GM23338 (cell line): ENCODE measurements around the gene DTNBP1. TPM values are rescaled to one million over a fixed set of nuclear protein-coding genes. Genes with fewer than 3 reads are reported as not detected.

ENCODE experiments used
- ATAC-seq: fragments of 200-7000 bp; cut with Tn5 transposase; 3 replicates; pipeline ENCODE4 v1.9.1; 2020
- DNase-seq: peaks from one replicate; pipeline ENCODE4 v3.0.0-alpha.2; 2015; ENCODE audit warnings: low spot score
- H2AFZ ChIP-seq: fragments of 200-600 bp; sonication (generic); 2 replicates; pipeline ENCODE4 v1.8.0; 2016; ENCODE audit warnings: antibody characterized with exemption, mild to moderate bottlenecking, moderate library complexity
- H3F3A ChIP-seq: fragments of 200-600 bp; sonication (generic); replicated peaks from 2 replicates; pipeline ENCODE4 v1.8.0; 2017; ENCODE audit warnings: antibody characterized with exemption, mixed run types, low read depth
- H3K27ac ChIP-seq: fragments of 200-600 bp; sonication (generic); 2 replicates; pipeline ENCODE4 v1.6.1; 2016; ENCODE audit warnings: low read depth
- H3K27me3 ChIP-seq: fragments of 200-600 bp; sonication (generic); 2 replicates; pipeline ENCODE4 v1.8.0; 2016; ENCODE audit warnings: mild to moderate bottlenecking, mixed run types, moderate library complexity; ENCODE audit not compliant: insufficient read depth
- H3K36me3 ChIP-seq: fragments of 200-600 bp; sonication (generic); 2 replicates; pipeline ENCODE4 v1.8.0; 2016; ENCODE audit warnings: mild to moderate bottlenecking; ENCODE audit not compliant: insufficient read depth
- H3K4me1 ChIP-seq: fragments of 200-600 bp; sonication (generic); 2 replicates; pipeline ENCODE4 v1.8.0; 2016; ENCODE audit warnings: mild to moderate bottlenecking, moderate library complexity; ENCODE audit not compliant: insufficient read depth
- H3K4me2 ChIP-seq: fragments of 200-600 bp; sonication (generic); 2 replicates; pipeline ENCODE4 v1.7.1; 2017; ENCODE audit warnings: mixed run types
- H3K4me3 ChIP-seq: fragments of 200-600 bp; sonication (generic); 2 replicates; pipeline ENCODE4 v1.6.1; 2016; ENCODE audit warnings: mixed run types
- H3K79me2 ChIP-seq: fragments of 200-600 bp; sonication (generic); replicated peaks from 2 replicates; pipeline ENCODE4 v1.8.0; 2017; ENCODE audit warnings: mild to moderate bottlenecking; ENCODE audit not compliant: insufficient read depth
- H3K9me2 ChIP-seq: fragments of 200-600 bp; sonication (generic); 2 replicates; pipeline ENCODE4 v1.8.0; 2017; ENCODE audit not compliant: insufficient read depth
- H4K20me1 ChIP-seq: fragments of 200-600 bp; sonication (generic); replicated peaks from 2 replicates; pipeline ENCODE4 v1.8.0; 2017; ENCODE audit warnings: mild to moderate bottlenecking; ENCODE audit not compliant: insufficient read depth
- H3K27ac Mint-ChIP-seq: 2 replicates; pipeline ENCODE4 v1.8.0; 2020; ENCODE audit warnings: inconsistent platforms, mild to moderate bottlenecking, moderate library complexity, mixed read lengths
- H3K27me3 Mint-ChIP-seq: 3 replicates; pipeline ENCODE4 v1.8.0; 2022; ENCODE audit warnings: low read depth, mild to moderate bottlenecking, moderate library complexity, mixed read lengths, inconsistent platforms; ENCODE audit not compliant: insufficient read depth, poor library complexity
- H3K36me3 Mint-ChIP-seq: 3 replicates; pipeline ENCODE4 v1.8.0; 2021; ENCODE audit warnings: low read depth, mild to moderate bottlenecking, inconsistent platforms, moderate library complexity, mixed read lengths
- H3K4me1 Mint-ChIP-seq: 3 replicates; pipeline ENCODE4 v1.8.0; 2020; ENCODE audit warnings: mild to moderate bottlenecking, inconsistent platforms, mixed read lengths
- H3K4me3 Mint-ChIP-seq: 3 replicates; pipeline ENCODE4 v1.8.0; 2021; ENCODE audit warnings: moderate library complexity, mild to moderate bottlenecking, inconsistent platforms, mixed read lengths
- H3K9me3 Mint-ChIP-seq: 3 replicates; pipeline ENCODE4 v1.8.0; 2020; ENCODE audit warnings: moderate library complexity, mild to moderate bottlenecking, inconsistent platforms, mixed read lengths
- CTCF ChIP-seq, 2 experiments: fragments of 200-600 bp in 1 of 2; sonication (generic) in 1 of 2; conservative IDR thresholded peaks; 2 replicates each; pipeline versions ENCODE4 v1.5.1 to v1.6.1; 2016 to 2017; ENCODE audit warnings: antibody characterized with exemption in 2 of 2, low read depth in 2 of 2, mild to moderate bottlenecking in 2 of 2, moderate library complexity in 1 of 2
- ETS1 ChIP-seq: IDR thresholded peaks from 2 replicates; pipeline ENCODE4 v1.6.1; 2016; ENCODE audit warnings: antibody characterized with exemption
- EZH2phosphoT487 ChIP-seq: fragments of 200-600 bp; sonication (generic); IDR thresholded peaks from one replicate; pipeline ENCODE4 v1.8.1; 2018; ENCODE audit warnings: antibody characterized with exemption; ENCODE audit not compliant: unreplicated experiment
- JUNB ChIP-seq: IDR thresholded peaks from one replicate; pipeline ENCODE4 v1.6.1; 2016; ENCODE audit warnings: antibody characterized with exemption; ENCODE audit not compliant: unreplicated experiment
- STAT1 ChIP-seq: IDR thresholded peaks from one replicate; pipeline ENCODE4 v1.6.1; 2016; ENCODE audit warnings: antibody characterized with exemption; ENCODE audit not compliant: unreplicated experiment
- ZNF331 ChIP-seq: fragments of 250-450 bp; sonication (Bioruptor Pico); IDR thresholded peaks from 2 replicates; pipeline ENCODE4 v1.5.0; 2020; ENCODE audit warnings: low read depth, mild to moderate bottlenecking, moderate library complexity
- ZNF462 ChIP-seq: fragments of 250-450 bp; sonication (Bioruptor Pico); IDR thresholded peaks from 2 replicates; pipeline ENCODE4 v1.5.0; 2020; ENCODE audit warnings: mild to moderate bottlenecking, moderate library complexity
- polyA plus RNA-seq: library from polyadenylated mRNA; unstranded; fragments of >200 nt; fragmentation: Nextera tagmentation; extraction: Ambion mirVana; gene quantifications from 2 replicates; pipeline ENCODE4 v1.2.1, GENCODE V29; 2016
- total RNA-seq: library from RNA; depleted of rRNA; stranded (reverse); fragments of >200 nt; shearing (Covaris generic); gene quantifications from 2 replicates; pipeline ENCODE4 v1.2.3, GENCODE V29; 2014

DTNBP1 gene
- total and polyA plus RNA-seq, 2 experiments from 2014 or later: 12.1 to 20.1 TPM

GRCh38 chr6:15581751-15582150 lies 81.1 kb downstream of the DTNBP1 start (continued):
- no peak for TF ChIP-seq ZNF462 (CRISPR knock-in tag)

GRCh38 chr6:15580326-15580725 lies 82.5 kb downstream of the DTNBP1 start:
- Histone ChIP-seq H3K27ac (no peak overlapping the region), H4K20me1 (no peaks in the 10 kb centered on the region), H3K9me2 (no peaks in the 10 kb centered on the region), H3K4me2 (no peak overlapping the region), H3K4me1 (no peaks in the 10 kb centered on the region), H3K27me3 (no peaks in the 10 kb centered on the region), H3F3A (no peaks in the 10 kb centered on the region), H2AFZ (no peak overlapping the region), H3K36me3 (no peaks in the 10 kb centered on the region), H3K79me2 (no peaks in the 10 kb centered on the region), H3K4me3 (no peak overlapping the region)
- H3K4me1 Mint-ChIP-seq: peaks cover 21% of the 10 kb centered on the region
- H3K27ac Mint-ChIP-seq: no peak overlapping the region
- H3K9me3 Mint-ChIP-seq: no peaks in the 10 kb centered on the region
- no peak for DNase-seq
- peaks cover 6% of the 10 kb centered on the region for H3K27me3 Mint-ChIP-seq
- ATAC-seq: no peak
- H3K4me3 Mint-ChIP-seq: no peak overlapping the region
- peaks cover 6% of the 10 kb centered on the region; the same call in 2 of the 3 replicates for H3K36me3 Mint-ChIP-seq
- TF ChIP-seq ZNF331: no peak
- TF ChIP-seq ZNF462 (CRISPR knock-in tag): no peak
- no peak for TF ChIP-seq JUNB
- no peak for TF ChIP-seq CTCF (conservative IDR thresholded peaks at IDR 0.05; ENCODE audit: low read depth in 2 of 2)
- no peak for TF ChIP-seq ETS1
- no peak for TF ChIP-seq EZH2phosphoT487
- no peak for TF ChIP-seq STAT1
